Activated naive CD8-positive, alpha-beta T cell treated with anti-CD3 and anti-CD28 coated beads, Interleukin-2, amount 10 ng/mL, durations not matched to agents 7 days and 5 days (primary cell): ENCODE measurements around the gene USP3. TPM values are rescaled to one million over a fixed set of nuclear protein-coding genes. Genes with fewer than 3 reads are reported as not detected.

ENCODE experiments used
- ATAC-seq: fragments of 150-1000 bp; cut with Tn5 transposase; one replicate; pipeline ENCODE4 v1.10.0; 2021; ENCODE audit warnings: low read depth, moderate library complexity
- POLR2A ChIA-PET: fragments of 350-600 bp; sonication (Branson Sonifier 250); formaldehyde crosslinking; loops from one replicate; lab custom pipeline; 2021; ENCODE audit warnings: antibody characterized with exemption; lab: Charles Lee
- DNase-seq: peaks from one replicate; pipeline ENCODE4 v3.0.0; 2021
- H3K27ac Mint-ChIP-seq: one replicate; pipeline ENCODE4 v1.8.0; 2022; ENCODE audit warnings: mild to moderate bottlenecking, mixed read lengths
- H3K27me3 Mint-ChIP-seq: one replicate; pipeline ENCODE4 v1.8.0; 2022; ENCODE audit warnings: mild to moderate bottlenecking, moderate library complexity, mixed read lengths
- H3K36me3 Mint-ChIP-seq: one replicate; pipeline ENCODE4 v1.8.0; 2021; ENCODE audit warnings: mild to moderate bottlenecking, mixed read lengths
- H3K4me1 Mint-ChIP-seq: one replicate; pipeline ENCODE4 v1.8.0; 2021; ENCODE audit warnings: mixed read lengths
- H3K4me3 Mint-ChIP-seq: one replicate; pipeline ENCODE4 v1.8.0; 2022; ENCODE audit warnings: mild to moderate bottlenecking, moderate library complexity, mixed read lengths
- H3K9me3 Mint-ChIP-seq: one replicate; pipeline ENCODE4 v1.8.0; 2021; ENCODE audit warnings: mixed read lengths
- total RNA-seq, 2 experiments: library from RNA; stranded (reverse); gene quantifications; one replicate each; pipeline ENCODE4 v1.2.3, GENCODE V29; 2021

The USP3 gene
- total RNA-seq, 2 experiments from 2014 or later, result 75.6 to 83.1 TPM

DNA sequence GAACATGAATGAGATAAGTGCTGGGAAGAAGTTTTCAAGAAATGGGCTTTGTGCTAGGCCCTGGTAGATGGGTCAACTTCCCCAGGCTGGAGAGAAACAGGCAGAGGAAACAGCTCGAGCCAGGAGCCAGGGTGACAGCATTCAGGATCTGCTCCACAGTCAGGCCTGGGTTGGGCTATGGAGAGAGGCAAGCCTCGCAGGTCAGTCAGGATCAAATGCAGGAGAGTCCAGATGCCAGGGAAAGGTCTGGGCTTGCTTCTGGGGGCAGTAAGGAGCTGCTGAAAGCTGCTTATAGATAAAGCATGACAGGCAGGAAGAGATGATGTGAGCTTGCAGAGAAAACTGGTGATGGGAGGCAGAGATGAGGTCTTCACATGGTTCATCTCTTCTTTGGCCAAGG, 11.0 kb upstream of the USP3 start:
- Mint-ChIP-seq H3K36me3 (no peaks in the 10 kb centered on the region), H3K27me3 (no peaks in the 10 kb centered on the region), H3K9me3 (no peaks in the 10 kb centered on the region), H3K4me3 (no peak overlapping the region), H3K27ac (peak overlapping the region; percentile 35), H3K4me1 (peaks cover 35% of the 10 kb centered on the region)
- DNase-seq (no peak), ATAC-seq (no peak)
- POLR2A ChIA-PET, result interaction anchor here (6.6 kb wide), 1 partner anchor 12 kb away, joined by 52 read pairs; the partner anchor contains the start of gene USP3

DNA sequence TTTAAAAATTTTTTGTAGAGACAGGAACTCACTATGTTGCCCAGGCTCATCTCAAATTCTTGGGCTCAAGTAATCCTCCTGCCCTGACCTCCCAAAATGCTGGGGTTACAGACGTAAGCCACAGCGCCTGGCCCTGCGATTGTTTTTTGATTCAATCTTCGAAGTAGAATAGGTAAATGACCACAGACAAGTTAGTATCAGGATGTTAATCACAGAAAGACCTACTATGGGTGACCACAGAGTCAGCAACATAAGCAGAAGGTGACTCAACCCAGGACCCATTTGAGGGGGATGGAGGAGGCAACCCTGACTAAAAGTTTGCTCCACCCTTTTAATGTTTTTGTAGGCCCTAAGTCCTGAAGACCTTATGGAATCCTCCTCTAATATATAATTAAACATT, 10.0 kb upstream of the USP3 start:
- POLR2A ChIA-PET, result interaction anchor here (1.1 to 6.6 kb wide), 2 partner anchors 9 to 11 kb away, joined by 3 to 52 read pairs; partner anchors contain the start of gene USP3
- Mint-ChIP-seq H3K4me3 (no peak overlapping the region), H3K4me1 (peaks cover 40% of the 10 kb centered on the region), H3K9me3 (no peaks in the 10 kb centered on the region), H3K36me3 (no peaks in the 10 kb centered on the region), H3K27ac (no peak overlapping the region), H3K27me3 (no peaks in the 10 kb centered on the region)
- ATAC-seq (no peak), DNase-seq (no peak)

DNA sequence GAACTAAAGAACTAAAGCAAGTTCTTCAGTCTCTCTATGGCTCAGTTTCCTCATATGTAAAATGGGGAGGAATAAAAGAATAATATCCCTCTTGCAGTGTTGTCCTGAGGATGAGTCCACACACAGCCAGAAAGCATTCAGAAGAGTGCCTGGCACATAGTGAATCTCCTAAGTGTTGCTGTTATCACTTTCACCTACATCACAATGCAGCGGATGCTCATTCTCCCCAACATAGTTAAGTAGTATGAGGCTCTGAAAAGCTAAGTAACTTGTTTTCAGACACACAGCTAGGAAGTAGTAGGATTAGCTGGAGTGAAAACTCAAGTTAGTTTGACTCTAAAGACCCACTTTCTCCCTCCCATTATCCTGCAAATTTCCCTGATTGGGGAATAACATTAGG, 9.1 kb upstream of the USP3 start:
- H3K4me3 Mint-ChIP-seq, result no peak overlapping the region
- ATAC-seq, result no peak
- DNase-seq, result no peak
- H3K27ac Mint-ChIP-seq, result peak overlapping the region; percentile 28
- H3K4me1 Mint-ChIP-seq, result peaks cover 46% of the 10 kb centered on the region
- POLR2A ChIA-PET, result interaction anchor here (1.0 to 6.6 kb wide), 4 partner anchors 10 to 105 kb away, joined by 3 to 52 read pairs (median 4); partner anchors contain the start of gene USP3
- no peaks in the 10 kb centered on the region for H3K9me3 Mint-ChIP-seq
- no peaks in the 10 kb centered on the region for H3K36me3 Mint-ChIP-seq
- H3K27me3 Mint-ChIP-seq, result no peaks in the 10 kb centered on the region

DNA sequence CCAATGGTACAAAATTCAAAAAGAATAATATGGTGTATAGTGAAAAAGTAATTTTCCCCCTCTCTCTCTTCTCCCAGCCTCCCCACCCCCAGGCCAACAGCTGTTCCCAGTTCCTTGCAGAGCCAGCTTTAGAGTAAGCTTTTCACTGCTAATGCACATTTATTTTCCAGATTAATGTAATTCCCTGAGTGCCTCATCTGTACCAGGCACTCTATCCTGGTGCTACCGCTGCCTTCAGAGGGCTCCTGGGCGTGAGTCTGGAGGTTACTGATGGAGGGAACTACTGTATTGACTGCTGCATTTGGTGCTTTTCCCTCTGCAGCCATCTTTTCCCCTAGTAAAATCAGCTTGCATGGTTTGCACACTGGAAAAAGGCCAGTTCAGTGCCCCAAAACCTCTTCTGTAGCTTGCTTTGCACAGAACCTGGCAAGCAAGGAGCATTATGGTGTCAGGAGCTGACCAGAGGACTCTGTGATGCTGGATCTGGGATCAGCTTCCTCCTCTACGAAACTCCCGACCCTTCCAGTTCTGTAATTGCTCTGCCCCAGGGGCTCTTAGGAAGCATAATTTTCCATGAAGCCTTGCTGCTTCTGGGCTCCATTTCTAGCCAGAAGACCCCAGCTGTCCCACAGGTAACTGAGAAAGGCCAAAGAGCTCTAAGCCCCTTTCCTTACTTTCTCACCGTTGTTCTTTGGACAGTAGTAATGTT, 8.5 kb upstream of the USP3 start:
- POLR2A ChIA-PET, result interaction anchor here (1.0 to 6.6 kb wide), 5 partner anchors 9 to 104 kb away, joined by 3 to 52 read pairs (median 7); partner anchors contain the start of gene USP3
- Mint-ChIP-seq H3K4me3 (peak overlapping the region; percentile 26), H3K27me3 (no peaks in the 10 kb centered on the region), H3K36me3 (no peaks in the 10 kb centered on the region), H3K27ac (peak overlapping the region; percentile 51), H3K9me3 (no peaks in the 10 kb centered on the region), H3K4me1 (peaks cover 50% of the 10 kb centered on the region)
- ATAC-seq (no peak), DNase-seq (no peak)

DNA sequence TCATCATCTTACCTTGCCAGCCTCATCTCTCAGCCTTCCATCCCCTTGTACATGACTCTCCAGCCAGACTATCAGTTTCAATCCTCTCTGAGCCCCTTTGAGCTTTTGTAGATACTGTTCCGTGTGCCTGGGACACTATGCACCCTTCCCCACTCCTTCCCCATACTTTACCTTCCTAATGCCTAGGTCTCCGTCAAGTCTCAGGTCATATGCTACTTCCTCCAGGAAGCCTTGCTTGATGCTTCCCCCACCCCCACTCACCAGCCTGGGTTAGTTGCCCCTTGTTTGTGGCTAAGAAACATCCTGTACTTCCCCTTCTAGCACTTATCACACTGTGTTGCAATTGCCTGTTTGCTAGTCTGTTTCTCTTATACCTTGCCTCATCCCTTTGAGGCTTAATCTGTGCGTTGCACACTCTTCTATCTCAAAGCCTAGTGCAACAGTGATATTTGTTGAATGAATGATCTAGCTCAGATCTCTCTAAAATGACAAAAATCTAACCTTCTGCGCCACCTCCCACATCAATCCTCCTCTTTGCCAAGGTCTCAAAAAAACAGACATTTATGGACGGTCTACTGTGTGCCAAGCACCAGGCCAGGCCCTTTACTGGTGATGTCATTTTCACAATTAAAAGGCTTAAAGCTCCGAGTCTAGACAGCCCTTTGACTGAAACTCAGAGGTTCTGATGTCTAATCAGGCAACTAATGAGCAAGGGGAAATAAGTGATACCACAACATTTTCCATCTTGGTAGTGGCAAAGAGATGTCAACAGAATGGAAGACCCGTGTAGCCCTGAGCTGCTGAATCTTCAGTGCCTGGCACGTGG, 6.5 kb upstream of the USP3 start:
- no peaks in the 10 kb centered on the region for H3K9me3 Mint-ChIP-seq
- no peak overlapping the region for H3K4me3 Mint-ChIP-seq
- peaks cover 58% of the 10 kb centered on the region for H3K4me1 Mint-ChIP-seq
- no peaks in the 10 kb centered on the region for H3K27me3 Mint-ChIP-seq
- DNase-seq (peak; percentile 65), ATAC-seq (peak; percentile 71)
- POLR2A ChIA-PET, result interaction anchor here (0.6 to 6.6 kb wide), 8 partner anchors 8 to 306 kb away, joined by 3 to 52 read pairs (median 5); partner anchors contain the start of gene USP3
- H3K36me3 Mint-ChIP-seq, result no peaks in the 10 kb centered on the region
- H3K27ac Mint-ChIP-seq, result no peak overlapping the region

DNA sequence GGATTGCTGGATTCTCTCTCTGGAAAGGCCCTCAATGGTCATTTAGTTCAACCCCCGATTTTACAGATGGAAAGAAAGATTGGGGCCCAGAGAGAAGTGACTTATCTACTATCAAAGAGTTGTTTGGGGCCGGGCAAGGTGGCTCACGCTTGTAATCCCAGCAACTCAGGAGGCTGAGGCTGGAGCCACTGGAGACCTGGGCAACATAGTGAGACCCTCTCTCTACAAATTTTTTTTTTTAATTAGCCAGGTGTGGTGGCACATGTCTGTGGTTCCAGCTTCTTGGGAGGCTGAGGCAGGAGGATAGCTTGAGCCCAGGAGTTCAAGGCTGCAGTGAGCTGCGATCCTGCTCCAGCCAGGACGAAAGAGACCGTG, 5.2 kb upstream of the USP3 start:
- Mint-ChIP-seq H3K4me3 (peak overlapping the region; percentile 16), H3K27me3 (no peaks in the 10 kb centered on the region), H3K36me3 (no peaks in the 10 kb centered on the region), H3K9me3 (no peaks in the 10 kb centered on the region), H3K27ac (peak overlapping the region; percentile 82), H3K4me1 (peaks cover 57% of the 10 kb centered on the region)
- POLR2A ChIA-PET, result interaction anchor here (0.8 to 6.6 kb wide), 5 partner anchors 6 to 33 kb away, joined by 3 to 52 read pairs (median 5); partner anchors contain the start of gene USP3
- DNase-seq (no peak), ATAC-seq (no peak)

DNA sequence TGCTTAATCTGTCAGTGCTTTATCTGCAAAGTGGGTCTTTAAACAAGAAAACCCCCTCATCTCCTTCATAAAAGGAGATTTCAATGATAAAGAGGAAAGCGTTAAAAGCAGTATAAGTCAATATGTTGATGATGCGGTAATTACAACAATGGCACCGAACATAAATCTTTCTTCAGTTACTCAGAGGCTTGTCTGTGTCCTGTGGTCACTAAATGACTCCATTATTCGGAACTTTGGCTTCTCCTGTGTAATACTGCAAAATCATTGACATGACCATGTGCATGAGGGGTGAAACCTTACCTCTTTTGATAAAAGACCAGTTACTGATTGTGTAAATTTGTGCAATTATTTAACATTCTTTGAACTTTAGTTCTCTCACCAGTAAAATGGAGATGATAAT, 4.8 kb upstream of the USP3 start:
- DNase-seq (no peak), ATAC-seq (no peak)
- Mint-ChIP-seq H3K27ac (peak overlapping the region; percentile 4), H3K36me3 (no peaks in the 10 kb centered on the region), H3K27me3 (no peaks in the 10 kb centered on the region), H3K4me3 (no peak overlapping the region), H3K9me3 (no peaks in the 10 kb centered on the region), H3K4me1 (peaks cover 55% of the 10 kb centered on the region)
- POLR2A ChIA-PET, result interaction anchor here (1.9 kb wide), 1 partner anchor 10 kb away, joined by 5 read pairs; no protein-coding TSS in a partner anchor

DNA sequence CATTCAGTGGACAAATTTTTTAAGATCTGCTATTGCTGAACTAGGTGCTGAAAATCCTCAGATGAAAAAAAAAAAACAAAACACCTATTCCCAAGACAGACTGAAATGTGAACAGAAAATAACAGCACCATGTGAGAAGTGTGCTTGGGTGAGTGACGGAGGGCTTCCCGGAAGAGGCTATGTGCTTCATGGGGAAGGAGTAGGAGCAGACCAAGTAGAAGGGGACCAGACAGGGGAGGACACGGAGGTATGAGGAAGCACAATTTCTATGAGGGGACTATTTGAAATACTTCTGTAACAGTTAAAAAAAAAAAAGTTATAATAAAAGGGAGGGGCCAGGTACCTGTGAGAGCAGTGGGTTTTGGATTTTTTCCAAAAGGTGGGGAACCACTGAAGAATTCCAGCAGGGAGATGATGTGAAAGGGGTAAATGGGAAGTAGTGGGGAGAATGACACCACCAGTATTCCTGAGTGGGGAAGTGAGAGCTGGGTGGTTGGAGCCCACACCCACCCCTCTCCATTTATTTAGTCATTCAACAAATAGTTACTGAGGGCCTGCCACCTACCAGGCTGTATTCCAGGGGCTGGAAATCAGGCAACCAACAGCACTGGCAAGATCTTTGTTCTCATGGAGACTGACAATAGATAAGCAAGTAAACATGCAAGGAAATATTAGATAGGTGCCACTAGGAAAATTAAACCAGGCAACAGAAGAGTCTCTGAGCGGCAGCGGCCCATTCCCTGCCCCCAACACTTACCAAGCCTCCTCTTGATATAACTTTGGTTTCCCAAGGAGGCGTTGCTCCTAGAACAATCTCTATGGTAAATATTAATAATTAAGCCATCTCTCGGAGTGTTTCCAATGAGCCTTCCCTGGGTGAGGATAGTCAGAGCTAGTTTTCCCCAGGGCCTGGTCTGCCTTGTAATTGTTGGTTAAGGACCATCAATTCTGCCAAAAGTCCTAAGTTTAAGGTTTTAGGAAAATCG, 3.8 kb upstream of the USP3 start:
- Mint-ChIP-seq H3K4me3 (peak overlapping the region; percentile 67), H3K27ac (peak overlapping the region; percentile 92), H3K36me3 (peaks cover under 1% of the 10 kb centered on the region), H3K9me3 (no peaks in the 10 kb centered on the region), H3K27me3 (no peaks in the 10 kb centered on the region), H3K4me1 (peaks cover 49% of the 10 kb centered on the region)
- no peak for DNase-seq
- POLR2A ChIA-PET, result interaction anchor here (1.2 kb wide), 1 partner anchor 13 kb away, joined by 4 read pairs; no protein-coding TSS in a partner anchor
- ATAC-seq, result no peak

DNA sequence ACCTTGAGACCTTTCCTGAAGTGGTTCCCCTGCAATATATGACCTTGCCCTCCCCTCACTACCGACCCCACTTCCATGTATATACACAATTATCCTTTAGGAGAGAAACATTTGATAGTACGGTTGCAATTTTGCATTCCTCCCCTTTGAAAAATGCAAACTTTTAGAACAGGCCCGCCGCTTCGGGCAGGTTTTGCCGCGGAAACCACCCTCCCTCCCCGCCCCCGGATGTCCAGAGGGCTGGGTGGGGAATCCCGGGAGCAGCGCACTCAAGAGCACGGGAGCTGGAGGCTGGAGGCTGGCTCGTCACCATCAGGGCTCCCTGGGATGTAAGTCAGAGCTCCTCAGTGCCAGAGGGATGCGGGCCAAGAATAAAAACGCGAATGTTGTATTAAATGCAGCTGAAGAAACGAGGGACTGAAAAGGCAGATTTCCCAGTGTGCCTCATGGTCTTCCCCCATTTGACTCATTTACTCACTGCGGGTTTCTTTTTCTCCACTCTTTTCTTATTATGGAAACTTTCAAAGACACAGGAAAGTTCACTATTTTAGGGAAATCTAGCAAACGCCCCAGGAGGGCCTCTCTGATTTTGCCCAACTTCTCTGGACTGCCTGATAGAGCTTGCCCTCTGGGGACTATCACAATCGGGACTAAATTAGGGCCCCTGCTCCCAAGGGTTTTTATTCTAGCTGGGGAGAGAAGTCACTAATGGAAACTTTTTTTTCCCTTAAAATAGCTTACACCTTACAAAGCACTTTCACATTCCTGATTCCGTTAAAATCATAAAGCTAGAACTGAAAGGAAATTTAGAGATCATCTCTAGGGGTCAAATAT, 2.9 kb upstream of the USP3 start:
- ATAC-seq (no peak), DNase-seq (peak; percentile 54)
- Mint-ChIP-seq H3K27me3 (no peaks in the 10 kb centered on the region), H3K36me3 (peaks cover 2% of the 10 kb centered on the region), H3K9me3 (no peaks in the 10 kb centered on the region), H3K4me3 (peak overlapping the region; percentile 67), H3K27ac (peak overlapping the region; percentile 92), H3K4me1 (peaks cover 46% of the 10 kb centered on the region)
- POLR2A ChIA-PET, result interaction anchor here (1.2 to 4.6 kb wide), 2 partner anchors 14 to 21 kb away, joined by 4 to 26 read pairs; no protein-coding TSS in a partner anchor

DNA sequence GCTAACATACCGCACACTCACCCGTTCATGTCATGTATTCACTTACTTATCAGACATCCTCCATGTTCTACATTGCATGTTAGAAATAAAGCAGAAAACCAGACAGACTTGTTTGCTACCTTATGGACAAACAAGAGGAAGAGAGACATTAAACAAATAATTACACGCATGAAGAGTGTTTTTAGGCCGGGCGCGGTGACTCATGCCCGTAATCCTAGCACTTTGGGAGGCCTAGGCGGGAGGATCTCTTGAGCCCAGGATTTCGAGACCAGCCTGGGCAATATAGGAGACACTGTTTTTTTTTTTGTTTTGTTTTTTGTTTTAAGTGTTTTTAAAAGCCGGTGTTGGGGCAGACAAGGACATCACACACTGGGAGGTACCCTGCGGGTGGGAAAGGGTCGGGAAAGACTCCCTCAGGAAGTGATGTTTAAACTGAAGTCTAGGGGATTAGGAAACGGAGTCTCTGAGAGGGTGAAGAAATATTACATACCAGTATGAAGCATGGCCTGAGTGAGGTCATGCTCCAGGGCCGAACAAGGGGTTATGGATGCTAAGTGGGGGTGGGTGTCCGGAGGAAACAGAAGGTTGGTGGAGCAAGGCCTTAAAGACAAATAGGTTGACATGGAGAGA, 2.1 kb upstream of the USP3 start:
- H3K4me3 Mint-ChIP-seq, result peak overlapping the region; percentile 67
- H3K27me3 Mint-ChIP-seq, result no peaks in the 10 kb centered on the region
- POLR2A ChIA-PET, result interaction anchor here (0.9 to 4.6 kb wide), 4 partner anchors 12 to 98 kb away, joined by 3 to 26 read pairs (median 14); no protein-coding TSS in a partner anchor
- DNase-seq, result no peak
- H3K36me3 Mint-ChIP-seq, result peaks cover 2% of the 10 kb centered on the region
- no peak for ATAC-seq
- peak overlapping the region; percentile 92 for H3K27ac Mint-ChIP-seq
- peaks cover 46% of the 10 kb centered on the region for H3K4me1 Mint-ChIP-seq
- no peaks in the 10 kb centered on the region for H3K9me3 Mint-ChIP-seq
